MCF 10A (cell line): ENCODE results near the gene EOLA2. TPM values are rescaled to one million over a fixed set of nuclear protein-coding genes. Genes with fewer than 3 reads are reported as not detected.
A peak's percentile ranks its signal among the peaks of the same experiment; 100 is the strongest.

Source experiments
- BruUV-seq: library from RNA; stranded (reverse); fragments of 400-500 nt; replicated peaks from 2 replicates; lab custom pipeline; 2021; lab: Mats Ljungman, UMichigan
- CTCF ChIA-PET: fragments of 300-600 bp; sonication (Branson Sonifier 250); formaldehyde crosslinking; extraction: SDS; loops from one replicate; lab custom pipeline; 2021; ENCODE audit warnings: antibody characterized with exemption, inconsistent platforms; lab: Yijun Ruan, JAX
- POLR2A ChIA-PET: fragments of 300-600, 350-650 bp; sonication (Branson Sonifier 250); formaldehyde crosslinking; extraction: SDS; loops from one replicate; lab custom pipeline; 2020; ENCODE audit warnings: antibody characterized with exemption, inconsistent platforms; lab: Yijun Ruan, JAX
- DNase-seq: peaks from one replicate; pipeline ENCODE4 v3.0.0-alpha.2; 2018; ENCODE audit not compliant: unreplicated experiment
- H3K27ac Mint-ChIP-seq: one replicate; pipeline ENCODE4 v1.8.0; 2022; ENCODE audit warnings: mild to moderate bottlenecking, low read depth, mixed read lengths; ENCODE audit not compliant: unreplicated experiment
- H3K27me3 Mint-ChIP-seq: one replicate; pipeline ENCODE4 v1.8.0; 2022; ENCODE audit warnings: mixed read lengths; ENCODE audit not compliant: insufficient read depth, unreplicated experiment
- H3K36me3 Mint-ChIP-seq: one replicate; pipeline ENCODE4 v1.8.0; 2022; ENCODE audit warnings: mild to moderate bottlenecking, moderate library complexity, mixed read lengths; ENCODE audit not compliant: insufficient read depth, unreplicated experiment
- H3K4me1 Mint-ChIP-seq: one replicate; pipeline ENCODE4 v1.8.0; 2022; ENCODE audit warnings: mixed read lengths; ENCODE audit not compliant: insufficient read depth, unreplicated experiment
- H3K4me3 Mint-ChIP-seq: one replicate; pipeline ENCODE4 v1.8.0; 2022; ENCODE audit warnings: mild to moderate bottlenecking, moderate library complexity, mixed read lengths; ENCODE audit not compliant: unreplicated experiment
- H3K9me3 Mint-ChIP-seq: one replicate; pipeline ENCODE4 v1.8.0; 2022; ENCODE audit warnings: mixed read lengths; ENCODE audit not compliant: unreplicated experiment
- intact Hi-C: fragments of 100-400 bp; cut with micrococcal nuclease; formaldehyde crosslinking; loops from 2 replicates; pipeline ENCODE4 v1.14.1; 2022
- total RNA-seq: library from RNA; stranded (reverse); gene quantifications from 2 replicates; pipeline ENCODE4 v1.2.3, GENCODE V29; 2022
- TF ChIP-seq, protein P1 (sequence below): fragments of 200-600 bp; IDR thresholded peaks from one replicate; pipeline ENCODE4 v1.8.0; 2022; ENCODE audit warnings: antibody characterized with exemption, mild to moderate bottlenecking; ENCODE audit not compliant: unreplicated experiment

The EOLA2 gene
- total RNA-seq, 1 experiment from 2014 or later = 47.4 TPM

DNA sequence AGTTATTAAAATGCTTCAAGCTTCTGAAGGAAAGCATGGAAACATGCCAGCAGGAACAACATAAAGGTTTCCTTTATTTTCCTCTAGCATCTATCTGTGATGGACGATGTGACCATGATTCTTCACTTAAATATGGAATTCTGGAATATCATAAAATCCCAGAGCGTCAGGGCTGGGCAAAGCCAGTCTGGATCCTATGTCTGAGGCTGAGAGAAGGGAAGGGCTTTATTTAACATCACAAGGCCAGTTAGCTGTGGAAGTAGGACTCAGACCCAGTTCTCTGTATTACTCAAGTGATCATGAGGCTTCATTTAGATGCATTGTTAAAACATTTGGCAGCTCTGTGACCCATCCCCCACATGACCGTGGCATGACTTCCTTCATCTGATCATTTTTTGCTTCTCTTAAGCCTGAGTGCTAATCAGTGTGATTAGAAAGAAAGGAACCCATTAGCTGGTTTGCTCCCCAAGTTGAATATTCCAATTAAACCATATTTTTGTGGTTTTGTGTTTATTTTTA, 40.9 kb upstream of the EOLA2 start:
- intact Hi-C loops = no loop called here
- TF ChIP-seq, protein P1, sequence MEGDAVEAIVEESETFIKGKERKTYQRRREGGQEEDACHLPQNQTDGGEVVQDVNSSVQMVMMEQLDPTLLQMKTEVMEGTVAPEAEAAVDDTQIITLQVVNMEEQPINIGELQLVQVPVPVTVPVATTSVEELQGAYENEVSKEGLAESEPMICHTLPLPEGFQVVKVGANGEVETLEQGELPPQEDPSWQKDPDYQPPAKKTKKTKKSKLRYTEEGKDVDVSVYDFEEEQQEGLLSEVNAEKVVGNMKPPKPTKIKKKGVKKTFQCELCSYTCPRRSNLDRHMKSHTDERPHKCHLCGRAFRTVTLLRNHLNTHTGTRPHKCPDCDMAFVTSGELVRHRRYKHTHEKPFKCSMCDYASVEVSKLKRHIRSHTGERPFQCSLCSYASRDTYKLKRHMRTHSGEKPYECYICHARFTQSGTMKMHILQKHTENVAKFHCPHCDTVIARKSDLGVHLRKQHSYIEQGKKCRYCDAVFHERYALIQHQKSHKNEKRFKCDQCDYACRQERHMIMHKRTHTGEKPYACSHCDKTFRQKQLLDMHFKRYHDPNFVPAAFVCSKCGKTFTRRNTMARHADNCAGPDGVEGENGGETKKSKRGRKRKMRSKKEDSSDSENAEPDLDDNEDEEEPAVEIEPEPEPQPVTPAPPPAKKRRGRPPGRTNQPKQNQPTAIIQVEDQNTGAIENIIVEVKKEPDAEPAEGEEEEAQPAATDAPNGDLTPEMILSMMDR = no peak
- DNase-seq = no peak
- no peaks in the 10 kb centered on the region for H3K9me3 Mint-ChIP-seq
- no peak overlapping the region for H3K4me3 Mint-ChIP-seq
- ChIA-PET POLR2A (no interaction called here), CTCF (interaction anchor here (0.7 to 1.4 kb wide), 3 partner anchors 8 to 502 kb away, joined by 3 read pairs; no protein-coding TSS in a partner anchor)
- no peaks in the 10 kb centered on the region for H3K27me3 Mint-ChIP-seq
- no peaks in the 10 kb centered on the region for H3K4me1 Mint-ChIP-seq
- no peak overlapping the region for H3K27ac Mint-ChIP-seq
- H3K36me3 Mint-ChIP-seq = no peaks in the 10 kb centered on the region
- BruUV-seq = no TSS peak

DNA sequence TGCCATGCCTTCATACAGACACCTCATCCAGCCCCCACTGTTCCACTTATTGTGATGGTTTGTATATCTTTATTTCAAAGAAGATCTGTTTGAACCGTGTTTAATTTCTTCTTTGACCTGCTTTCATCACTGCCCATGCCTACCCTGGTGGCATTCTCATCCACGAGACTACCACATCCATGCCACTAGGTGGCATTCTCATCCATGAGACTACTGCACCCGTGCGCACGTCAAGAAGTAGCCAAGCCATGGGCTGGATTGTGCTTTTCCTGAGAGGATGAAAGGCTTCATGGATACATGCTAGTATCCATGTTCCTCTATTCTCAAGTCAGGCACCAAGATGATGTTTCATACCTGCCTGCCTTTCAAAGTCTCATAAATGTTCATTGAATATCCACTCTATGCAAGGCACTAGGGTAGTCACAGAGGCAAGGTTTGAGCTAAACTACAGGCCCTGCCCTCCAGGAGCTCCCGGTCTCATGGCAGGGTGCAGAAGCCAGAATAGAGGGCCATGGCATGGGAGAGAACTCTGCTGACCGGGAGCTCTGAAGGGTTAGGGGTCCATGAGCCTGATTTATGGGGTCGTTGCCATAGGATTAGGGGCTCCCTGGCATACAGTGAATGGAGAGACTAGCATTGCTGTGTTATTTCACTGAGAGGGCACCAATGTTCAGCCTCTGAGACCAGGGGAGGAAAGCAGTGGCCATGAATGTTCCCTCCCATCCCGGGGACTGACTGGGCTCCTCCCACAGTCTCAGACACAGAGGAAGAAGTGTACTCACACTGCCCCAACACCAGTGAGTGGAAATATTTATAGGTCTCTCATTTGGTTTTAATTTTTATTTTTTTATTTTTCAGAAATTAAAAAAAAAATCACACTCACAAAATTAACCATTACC, 24.8 kb upstream of the EOLA2 start:
- no peak overlapping the region for H3K4me3 Mint-ChIP-seq
- H3K4me1 Mint-ChIP-seq = no peaks in the 10 kb centered on the region
- ChIA-PET POLR2A (no interaction called here), CTCF (interaction anchor here (0.5 to 1.9 kb wide), 29 partner anchors 9 to 757 kb away, joined by 3 to 13 read pairs (median 4); partner anchors contain the start of gene MAMLD1)
- H3K36me3 Mint-ChIP-seq = peaks cover 15% of the 10 kb centered on the region
- H3K9me3 Mint-ChIP-seq = no peaks in the 10 kb centered on the region
- H3K27ac Mint-ChIP-seq = peak overlapping the region; percentile 39
- peak; percentile 82 for DNase-seq
- no TSS peak for BruUV-seq
- TF ChIP-seq, protein P1 = peak; percentile 80
- intact Hi-C loops = loop anchor here (1.0 to 2.0 kb wide), 6 partner anchors 240 to 754 kb away; partner anchors contain the start of gene MAMLD1
- peaks cover 12% of the 10 kb centered on the region for H3K27me3 Mint-ChIP-seq

DNA sequence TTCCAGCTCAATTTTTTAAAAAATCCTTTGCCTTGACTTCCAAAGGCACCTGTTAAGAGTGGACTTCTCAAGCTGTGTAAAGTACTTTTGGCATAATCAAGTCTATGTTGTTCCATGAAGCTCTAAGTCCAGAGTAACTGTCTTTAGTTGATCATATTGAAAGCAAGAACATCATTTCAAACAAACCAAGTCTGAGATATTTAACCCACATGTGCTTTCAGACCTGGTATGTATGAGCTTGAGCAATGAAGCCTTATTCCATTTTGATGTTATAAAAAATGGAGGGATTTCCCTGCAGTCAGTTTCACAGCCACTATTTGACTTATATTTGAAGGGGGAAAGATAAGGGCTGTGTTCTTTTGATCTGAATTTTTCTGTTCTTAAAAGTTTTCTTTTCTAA, 23.7 kb upstream of the EOLA2 start:
- H3K4me3 Mint-ChIP-seq = no peak overlapping the region
- no TSS peak for BruUV-seq
- no peak for DNase-seq
- TF ChIP-seq, protein P1 = no peak
- no peaks in the 10 kb centered on the region for H3K4me1 Mint-ChIP-seq
- no peaks in the 10 kb centered on the region for H3K9me3 Mint-ChIP-seq
- H3K27ac Mint-ChIP-seq = no peak overlapping the region
- peaks cover 12% of the 10 kb centered on the region for H3K27me3 Mint-ChIP-seq
- CTCF ChIA-PET = interaction anchor here (0.6 to 1.9 kb wide), 17 partner anchors 10 to 758 kb away, joined by 3 to 10 read pairs (median 3); no protein-coding TSS in a partner anchor
- peaks cover 15% of the 10 kb centered on the region for H3K36me3 Mint-ChIP-seq
- POLR2A ChIA-PET = no interaction called here
- intact Hi-C loops = loop anchor here (2.0 kb wide), 3 partner anchors 241 to 755 kb away; no protein-coding TSS in a partner anchor

DNA sequence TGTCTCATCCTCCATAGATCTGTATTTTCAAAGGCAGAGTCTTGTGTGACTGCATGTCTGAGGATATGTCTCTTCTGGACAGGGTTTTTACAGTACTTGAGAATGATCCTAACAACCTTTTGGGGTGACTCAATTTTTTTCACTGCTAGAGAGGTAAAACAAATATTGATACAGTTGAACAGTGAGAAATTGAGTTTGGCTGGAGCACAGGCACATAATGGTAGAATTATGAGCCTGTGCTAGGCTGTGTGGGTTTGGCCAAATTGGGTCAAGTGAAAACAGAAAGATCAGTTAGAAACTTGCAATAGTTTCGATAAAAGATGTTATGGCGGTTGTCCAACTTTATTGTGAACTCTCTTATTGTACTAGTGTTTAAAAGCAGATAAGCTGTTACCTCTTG, 23.3 kb upstream of the EOLA2 start:
- no peak for DNase-seq
- H3K36me3 Mint-ChIP-seq = peaks cover 15% of the 10 kb centered on the region
- BruUV-seq = no TSS peak
- intact Hi-C loops = no loop called here
- ChIA-PET POLR2A (no interaction called here), CTCF (interaction anchor here (0.6 to 1.9 kb wide), 11 partner anchors 10 to 759 kb away, joined by 3 to 8 read pairs (median 3); no protein-coding TSS in a partner anchor)
- H3K4me3 Mint-ChIP-seq = no peak overlapping the region
- H3K4me1 Mint-ChIP-seq = no peaks in the 10 kb centered on the region
- TF ChIP-seq, protein P1 = no peak
- H3K9me3 Mint-ChIP-seq = no peaks in the 10 kb centered on the region
- no peak overlapping the region for H3K27ac Mint-ChIP-seq
- peaks cover 12% of the 10 kb centered on the region for H3K27me3 Mint-ChIP-seq
